ENCODE results near the gene NEIL3. TPM values are rescaled to one million over a fixed set of nuclear protein-coding genes. Genes with fewer than 3 reads are reported as not detected.

NEIL3 gene
- total and polyA plus RNA-seq, 10 of the 15 experiments (the other 5 are each of a cell fraction or from before 2014, with no cell fraction given): 3.0 to 13.8 (median 8.9) TPM

GRCh38 chr4:177391287-177391686, 81.6 kb downstream of the NEIL3 start:
- 69% methylated on average over 3 of the region's 3 CpGs for WGBS (ENCODE audit: insufficient coverage, insufficient replicate concordance, low lambda C conversion rate, missing lambda C conversion rate)
- H2AFZ ChIP-seq (ENCODE audit: control insufficient read depth, low read depth, low read length): no peak overlapping the region
- H4K20me1 ChIP-seq (ENCODE audit: control insufficient read depth, insufficient read depth): no peaks in the 10 kb centered on the region; the same call in 1 of the 2 replicates
- ChIA-PET CTCF (interaction anchor here (1.1 kb wide), 1 partner anchor 52 kb away, joined by 3 read pairs; no protein-coding TSS in a partner anchor), SMC1A (ENCODE audit: uncharacterized antibody, unreplicated experiment) (no interaction called here), POLR2A (no interaction called here), RAD21 (ENCODE audit: unreplicated experiment) (no interaction called here)
- H3K9me3 ChIP-seq (replicated peaks; ENCODE audit: control insufficient read depth, insufficient read depth, low read length): no peaks in the 10 kb centered on the region
- intact Hi-C loops (cut with micrococcal nuclease; ENCODE audit: unreplicated experiment): no loop called here
- H3K36me3 ChIP-seq (ENCODE audit: control insufficient read depth in 2 of 2, insufficient read depth in 2 of 2, low read length in 1 of 2): no peaks in the 10 kb centered on the region
- H3K4me1 ChIP-seq (ENCODE audit: control insufficient read depth, insufficient read depth, low read length): no peaks in the 10 kb centered on the region
- H3K4me3 ChIP-seq: no peak overlapping the region
- no peak for DNase-seq (ENCODE audit: low read depth, low spot score)
- no peak for FAIRE-seq
- TF ChIP-seq MEF2A (IDR thresholded peaks at IDR 0.05; ENCODE audit: insufficient read depth, low read depth, low read length) (no peak), E4F1 (IDR thresholded peaks at IDR 0.05; ENCODE audit: borderline replicate concordance, partially characterized antibody) (no peak), BRCA1 (IDR thresholded peaks at IDR 0.05; ENCODE audit: low read depth, low read length) (no peak), ATF7 (IDR thresholded peaks at IDR 0.05; ENCODE audit: low read depth) (no peak), SMARCA5 (IDR thresholded peaks at IDR 0.05) (no peak), CEBPB (IDR thresholded peaks at IDR 0.05; ENCODE audit: borderline replicate concordance in 1 of 2, low read depth in 2 of 2, low read length in 2 of 2) (no peak), NFYA (IDR thresholded peaks at IDR 0.05; ENCODE audit: borderline replicate concordance, low read depth, low read length) (no peak), POLR2A (IDR thresholded peaks at IDR 0.05; ENCODE audit: low read depth, low read length) (no peak), RB1 (IDR thresholded peaks at IDR 0.05; ENCODE audit: borderline replicate concordance) (no peak), MTA3 (IDR thresholded peaks at IDR 0.05; ENCODE audit: borderline replicate concordance, low read length) (no peak), MYB (IDR thresholded peaks at IDR 0.05; ENCODE audit: borderline replicate concordance, low read depth, low read length) (no peak), NFIC (IDR thresholded peaks at IDR 0.05; ENCODE audit: low read depth, low read length) (no peak), SKIL (IDR thresholded peaks at IDR 0.05; ENCODE audit: low read depth, poor library complexity, severe bottlenecking) (no peak), MTA2 (IDR thresholded peaks at IDR 0.05; ENCODE audit: low read depth) (no peak), STAT3 (IDR thresholded peaks at IDR 0.05; ENCODE audit: low read depth, low read length) (no peak), ZSCAN29 (IDR thresholded peaks at IDR 0.05) (no peak), CHD2 (IDR thresholded peaks at IDR 0.05; ENCODE audit: borderline replicate concordance, low read depth, low read length) (no peak), SMAD5 (IDR thresholded peaks at IDR 0.05; ENCODE audit: low read depth) (no peak), EZH2 (IDR thresholded peaks at IDR 0.05; ENCODE audit: borderline replicate concordance, control insufficient read depth, low read depth, low read length) (no peak)
- no peaks in the 10 kb centered on the region; a peak in 1 of 4 replicates for H3K27me3 ChIP-seq (replicated peaks in 1 of 2; ENCODE audit: control insufficient read depth in 2 of 2, insufficient read depth in 2 of 2, low read length in 1 of 2)
- H3K9ac ChIP-seq (ENCODE audit: control insufficient read depth, insufficient read depth, low read length): no peak overlapping the region
- H3K4me2 ChIP-seq (ENCODE audit: control insufficient read depth, insufficient read depth): no peak overlapping the region
- ATAC-seq: no peak
- in situ Hi-C loops (cut with MboI): no loop called here
- no TSS peak for BruUV-seq (replicated peaks)
- H3K79me2 ChIP-seq (ENCODE audit: control insufficient read depth, insufficient read depth, low read length): no peaks in the 10 kb centered on the region
- H3K27ac ChIP-seq (ENCODE audit: control insufficient read depth, insufficient read depth): no peak overlapping the region
